ENCODE data around the gene SLC25A12. TPM values are rescaled to one million over a fixed set of nuclear protein-coding genes. Genes with fewer than 3 reads are reported as not detected.

SLC25A12 gene
- total RNA-seq, 1 donor = 23.0 TPM

DNA sequence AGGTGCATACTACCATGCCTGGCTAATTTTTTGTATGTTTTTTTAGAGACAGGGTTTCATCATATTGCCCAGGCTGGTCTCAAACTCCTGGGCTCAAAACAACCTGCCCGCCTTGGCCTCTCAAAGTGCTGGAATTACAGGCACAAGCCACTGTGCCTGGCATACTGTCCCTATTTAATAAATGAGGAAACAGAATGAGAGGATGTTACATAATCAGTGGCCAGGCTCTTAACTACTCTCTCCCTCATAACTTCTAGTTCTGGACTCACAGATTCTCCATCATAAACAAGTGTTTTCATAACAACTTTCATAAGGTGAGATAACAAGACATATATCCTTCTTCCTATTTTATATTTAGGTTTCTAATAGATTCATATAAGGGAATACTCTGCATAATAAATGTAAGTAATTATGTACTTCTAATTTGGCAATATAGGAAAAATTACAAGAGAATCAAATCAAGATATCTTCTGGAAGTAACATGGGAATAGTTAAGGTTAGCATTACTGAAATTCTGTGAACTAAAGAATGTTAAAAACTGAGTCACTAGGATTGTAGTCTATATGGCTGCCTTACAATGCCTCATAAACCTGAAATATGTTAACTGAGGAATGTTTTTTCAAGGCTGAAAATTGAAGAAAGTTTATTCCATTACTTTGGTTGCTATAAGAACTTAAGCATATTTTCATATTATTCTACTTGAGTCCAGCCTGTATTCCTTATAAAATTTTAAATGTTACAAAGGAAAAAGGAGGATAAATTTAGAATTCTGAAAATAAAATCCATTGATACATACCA lies 71.3 kb downstream of the SLC25A12 start:
- DNase-seq (ENCODE audit: low read depth) = no peak
- no peak overlapping the region for H3K4me3 ChIP-seq (ENCODE audit: low read depth, low read length)
- no peak for TF ChIP-seq CTCF (IDR thresholded peaks at IDR 0.05; ENCODE audit: insufficient read depth, low read length)

DNA sequence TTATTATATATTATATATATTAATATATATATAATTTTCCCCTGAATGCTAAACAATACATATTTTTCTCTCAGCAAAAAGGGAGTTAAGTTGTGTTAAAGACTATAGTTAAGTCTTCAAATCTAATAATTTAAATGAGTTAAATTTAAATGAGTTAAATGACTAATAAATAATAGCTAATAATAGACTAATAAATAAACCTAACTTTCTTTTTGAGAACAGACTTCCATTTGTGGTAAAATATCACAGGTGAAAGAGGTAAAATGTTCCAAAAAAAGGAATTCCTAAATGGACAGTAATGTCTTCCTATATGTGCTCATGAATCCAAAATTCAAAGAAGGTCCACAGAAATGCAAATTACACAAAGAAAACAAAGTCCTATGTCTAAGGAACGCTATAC lies 74.6 kb downstream of the SLC25A12 start:
- no peak overlapping the region for H3K4me3 ChIP-seq (ENCODE audit: low read depth, low read length)
- TF ChIP-seq CTCF (IDR thresholded peaks at IDR 0.05; ENCODE audit: insufficient read depth, low read length) = no peak
- DNase-seq (ENCODE audit: low read depth) = no peak

DNA sequence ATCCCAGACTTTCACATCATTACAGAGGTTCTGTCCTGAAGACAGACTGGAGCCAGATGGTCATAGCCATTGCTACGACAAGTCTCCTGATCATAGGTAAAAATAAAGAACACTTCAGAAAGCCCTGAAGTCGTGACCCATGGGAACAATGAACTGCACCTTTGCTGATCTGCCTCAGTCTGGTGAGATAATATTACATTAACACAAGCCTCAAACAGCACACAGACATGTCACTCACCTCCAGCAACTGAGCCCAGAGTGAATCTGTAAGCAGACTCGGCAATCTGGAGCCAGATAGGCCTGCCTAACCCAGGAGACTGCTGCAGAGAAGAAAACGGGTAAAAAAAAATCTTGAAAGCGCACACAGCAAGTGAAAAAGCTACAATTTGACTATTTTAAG lies 79.2 kb downstream of the SLC25A12 start:
- no peak for DNase-seq (ENCODE audit: low read depth)

DNA sequence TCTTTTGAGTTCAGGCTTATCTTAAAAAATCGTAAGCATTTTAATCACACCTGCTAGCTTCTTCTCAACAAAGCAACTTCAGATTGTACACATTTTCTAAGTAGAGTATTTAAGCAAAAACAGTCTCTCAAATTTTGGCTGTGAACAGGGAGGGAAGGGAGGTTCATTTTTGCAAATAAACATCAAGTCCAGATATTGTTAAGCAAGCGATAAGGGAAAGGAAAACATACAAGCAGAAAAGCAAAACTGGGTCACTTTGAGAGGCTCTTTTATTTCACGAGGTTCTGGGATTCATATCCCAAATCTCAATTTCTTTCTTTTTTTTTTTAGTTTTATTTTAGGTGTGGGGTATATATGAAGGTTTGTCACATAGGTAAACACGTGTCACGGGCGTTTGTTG lies 79.9 kb downstream of the SLC25A12 start:
- DNase-seq (ENCODE audit: low read depth) = no peak
- H3K4me3 ChIP-seq (ENCODE audit: low read depth, low read length) = no peak overlapping the region
- no peak for TF ChIP-seq CTCF (IDR thresholded peaks at IDR 0.05; ENCODE audit: insufficient read depth, low read length)

More for the DNA sequence above, 79.2 kb downstream of the SLC25A12 start:
- H3K4me3 ChIP-seq (ENCODE audit: low read depth, low read length) = no peak overlapping the region
- no peak for TF ChIP-seq CTCF (IDR thresholded peaks at IDR 0.05; ENCODE audit: insufficient read depth, low read length)

DNA sequence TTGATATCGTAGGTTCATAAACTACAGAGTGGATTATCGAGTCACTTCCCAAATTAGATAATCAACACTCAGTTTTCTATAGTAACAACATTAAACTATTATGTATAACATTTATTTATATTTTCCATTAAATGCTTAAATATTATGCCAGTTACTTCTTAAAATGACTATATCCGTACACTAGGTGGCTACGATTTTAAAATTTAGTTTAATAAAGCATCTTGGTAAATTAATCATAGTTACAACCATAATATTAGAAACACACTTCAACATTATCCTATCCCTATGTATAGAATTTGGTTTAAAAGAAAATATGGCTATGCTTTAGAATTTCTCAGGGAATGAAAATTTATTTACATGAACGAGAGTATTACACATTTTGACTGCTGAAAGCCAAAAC lies 80.3 kb downstream of the SLC25A12 start:
- H3K4me3 ChIP-seq (ENCODE audit: low read depth, low read length) = no peak overlapping the region
- no peak for DNase-seq (ENCODE audit: low read depth)
- TF ChIP-seq CTCF (IDR thresholded peaks at IDR 0.05; ENCODE audit: insufficient read depth, low read length) = no peak

DNA sequence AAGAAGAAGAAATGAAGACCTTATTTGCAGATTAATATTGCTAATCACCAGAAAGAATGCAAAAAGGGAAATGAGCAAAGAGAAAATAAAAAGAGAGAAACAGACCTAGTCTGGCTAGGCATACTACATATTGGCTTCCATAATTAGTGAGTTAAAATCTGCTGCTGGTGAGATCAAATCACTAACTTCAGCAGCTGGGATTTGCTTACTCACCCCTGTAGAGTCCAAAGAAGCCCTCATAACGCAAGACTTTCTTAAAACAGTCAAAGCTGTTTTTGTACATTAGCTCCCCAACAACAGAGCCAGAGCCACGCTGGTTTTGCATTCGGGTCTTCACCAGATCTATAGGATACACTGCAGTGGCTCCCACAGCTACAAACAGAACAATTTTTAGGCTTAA lies 80.9 kb downstream of the SLC25A12 start:
- DNase-seq (ENCODE audit: low read depth) = no peak
- no peak overlapping the region for H3K4me3 ChIP-seq (ENCODE audit: low read depth, low read length)
- no peak for TF ChIP-seq CTCF (IDR thresholded peaks at IDR 0.05; ENCODE audit: insufficient read depth, low read length)

DNA sequence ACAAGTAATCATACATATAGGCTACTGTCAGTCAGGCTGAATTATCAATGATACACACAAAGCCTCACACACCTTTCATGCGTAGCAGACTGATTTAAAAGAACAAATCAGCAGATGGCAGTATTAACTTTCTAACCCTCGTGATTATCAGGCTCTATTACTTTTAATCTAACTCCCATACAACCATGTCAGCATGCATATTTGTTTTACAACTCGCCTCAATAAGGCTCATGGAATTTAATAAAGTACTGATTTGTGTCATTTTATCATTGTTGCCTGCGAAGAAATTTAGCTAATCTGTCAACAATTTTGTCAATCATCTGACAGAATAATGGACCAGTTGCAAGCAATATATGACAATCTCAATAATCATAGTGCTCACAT lies 82.8 kb downstream of the SLC25A12 start:
- TF ChIP-seq CTCF (IDR thresholded peaks at IDR 0.05; ENCODE audit: insufficient read depth, low read length) = peak; percentile 33
- DNase-seq (ENCODE audit: low read depth) = peak; percentile 67
- no peak overlapping the region for H3K4me3 ChIP-seq (ENCODE audit: low read depth, low read length)

All from fibroblast of the aortic adventitia (primary cell).